T47D (cell line): ENCODE results near the gene RAB8B.

Experiments used
- DNase-seq, 2 experiments: peaks; one replicate each; pipeline versions ENCODE4 v3.0.0 to v3.0.0-alpha.2; 2011 to 2012; ENCODE audit warnings: low read depth in 1 of 2, low spot score in 1 of 2
- JUND ChIP-seq: IDR thresholded peaks from 2 replicates; pipeline ENCODE4 v1.6.1; 2012; ENCODE audit warnings: low read depth
- in situ Hi-C: cut with HindIII; loops from 2 replicates; pipeline ENCODE4 v1.10.0; 2016; ENCODE audit warnings: low sequenced_read_pairs, low pct_unique_long_range_greater_than_20kb

The RAB8B gene

GRCh38 chr15:63238171-63238570 lies 48.8 kb downstream of the RAB8B start:
- no peak for TF ChIP-seq JUND
- in situ Hi-C loops = no loop called here
- no peak for DNase-seq

GRCh38 chr15:63238796-63239195 lies 49.4 kb downstream of the RAB8B start:
- in situ Hi-C loops = no loop called here
- TF ChIP-seq JUND = no peak

GRCh38 chr15:63240109-63240508 lies 50.7 kb downstream of the RAB8B start:
- in situ Hi-C loops = no loop called here
- DNase-seq = no peak
- TF ChIP-seq JUND = no peak

More at GRCh38 chr15:63238796-63239195, 49.4 kb downstream of the RAB8B start:
- DNase-seq = no peak

- DNase-seq = no peak
- no peak for TF ChIP-seq JUND
- in situ Hi-C loops = no loop called here
Observed at GRCh38 chr15:63241316-63241715, 51.9 kb downstream of the RAB8B start.

- DNase-seq = no peak
- no peak for TF ChIP-seq JUND
- in situ Hi-C loops = no loop called here
Observed at GRCh38 chr15:63243101-63243500, 53.7 kb downstream of the RAB8B start.

GRCh38 chr15:63243776-63244175 lies 54.4 kb downstream of the RAB8B start:
- no peak for TF ChIP-seq JUND
- no peak for DNase-seq
- in situ Hi-C loops = no loop called here

- DNase-seq = no peak
- TF ChIP-seq JUND = no peak
- in situ Hi-C loops = no loop called here
Observed at GRCh38 chr15:63244399-63244798, 55.0 kb downstream of the RAB8B start.

GRCh38 chr15:63244976-63245645 lies 55.7 kb downstream of the RAB8B start:
- DNase-seq = no peak
- in situ Hi-C loops = no loop called here
- TF ChIP-seq JUND = no peak

- no peak for TF ChIP-seq JUND
- DNase-seq = peak in 1 of 2 experiments; percentile 45
- in situ Hi-C loops = no loop called here
Observed at GRCh38 chr15:63246691-63247469, 57.5 kb downstream of the RAB8B start.

GRCh38 chr15:63250312-63250965 lies 61.0 kb downstream of the RAB8B start:
- in situ Hi-C loops = no loop called here
- DNase-seq = no peak
- TF ChIP-seq JUND = no peak

- in situ Hi-C loops = no loop called here
- no peak for TF ChIP-seq JUND
- DNase-seq = no peak
Observed at GRCh38 chr15:63251701-63252100, 62.3 kb downstream of the RAB8B start.

GRCh38 chr15:63252292-63252691 lies 62.9 kb downstream of the RAB8B start:
- no peak for TF ChIP-seq JUND
- no peak for DNase-seq
- in situ Hi-C loops = no loop called here

GRCh38 chr15:63254991-63255390 lies 65.6 kb downstream of the RAB8B start:
- in situ Hi-C loops = no loop called here

More at GRCh38 chr15:63254991-63255390, 65.6 kb downstream of the RAB8B start:
- no peak for TF ChIP-seq JUND
- no peak for DNase-seq
